SK-N-MC (cell line): ENCODE data around the gene SPIRE1.

Source experiments
- EZH2 ChIP-seq: fragments of 200-600 bp; sonication (generic); IDR thresholded peaks from one replicate; pipeline ENCODE4 v1.6.1; 2017; ENCODE audit warnings: antibody characterized with exemption
- FOXP2 ChIP-seq: optimal IDR thresholded peaks from 2 replicates; pipeline ENCODE3; 2011; ENCODE audit warnings: mild to moderate bottlenecking, moderate library complexity; ENCODE audit not compliant: insufficient read depth; ENCODE audit errors: extremely low read length, control extremely low read depth
- POLR2AphosphoS5 ChIP-seq: IDR thresholded peaks from 2 replicates; pipeline ENCODE4 v1.6.1; 2012; ENCODE audit warnings: mild to moderate bottlenecking, low read depth, low read length, borderline replicate concordance

DNA sequence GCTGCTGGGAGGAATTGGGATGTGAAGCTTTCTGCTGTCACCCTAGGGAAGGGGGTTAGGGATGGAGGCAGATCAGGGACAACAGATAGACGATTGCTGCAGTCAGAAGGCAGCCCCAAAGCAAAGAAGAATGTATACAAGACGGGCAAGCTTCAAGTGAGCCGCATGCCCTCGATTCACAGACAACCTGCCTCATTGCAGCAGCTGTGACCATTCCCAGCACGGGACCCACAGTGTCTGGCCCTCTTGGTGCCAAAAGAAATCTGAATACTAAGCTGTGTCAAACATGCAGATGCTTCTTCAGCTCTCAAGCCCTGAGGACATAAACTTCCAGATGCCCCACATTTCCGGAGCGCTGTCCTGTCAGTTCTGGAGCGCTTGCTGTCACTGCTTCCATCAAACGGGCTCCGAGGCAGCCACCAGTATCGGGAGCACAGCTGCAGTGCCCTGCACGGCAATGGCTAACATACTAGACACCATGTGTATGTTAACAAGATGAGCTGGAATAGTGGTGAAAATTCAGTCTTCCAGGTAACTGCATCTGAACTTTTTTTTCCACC, 216.4 kb downstream of the SPIRE1 start:
- TF ChIP-seq EZH2, result no peak
- TF ChIP-seq POLR2AphosphoS5, result no peak
- no peak for TF ChIP-seq FOXP2
